ENCODE results near the gene LPP. TPM values are rescaled to one million over a fixed set of nuclear protein-coding genes. Genes with fewer than 3 reads are reported as not detected.

LPP gene
- polyA plus RNA-seq, 3 donors: 14.1 to 23.2 (median 15.3) TPM

DNA sequence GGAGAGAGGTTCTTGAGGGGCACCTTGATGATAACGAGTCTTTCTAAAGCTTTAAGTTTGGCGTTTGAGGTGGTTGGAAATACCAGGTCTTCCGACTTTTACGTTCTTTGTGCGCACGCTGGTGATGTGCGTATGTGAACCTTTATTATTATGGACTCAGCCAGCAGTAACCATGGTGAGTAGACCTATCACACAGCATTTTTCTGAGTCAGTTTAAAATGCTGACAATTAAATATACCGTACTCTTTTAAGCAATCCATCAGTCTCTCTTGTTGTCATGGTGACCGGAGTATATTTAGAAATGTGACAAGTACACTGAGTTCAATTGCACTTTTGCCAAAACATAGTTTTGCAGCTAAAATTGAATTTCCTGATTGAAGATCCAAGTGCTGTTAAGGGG is 172.2 kb downstream of the LPP start:
- H4K20me1 ChIP-seq (ENCODE audit: insufficient read depth, low read length): no peaks in the 10 kb centered on the region
- no peak overlapping the region for H3K27ac Mint-ChIP-seq
- no peaks in the 10 kb centered on the region for H3K9me3 Mint-ChIP-seq
- H3K4me1 Mint-ChIP-seq: peaks cover 7% of the 10 kb centered on the region
- no peak overlapping the region for H2AFZ ChIP-seq (ENCODE audit: insufficient read depth, low read depth, low read length, poor library complexity, severe bottlenecking)
- H3K36me3 ChIP-seq (replicated peaks in 1 of 2; ENCODE audit: control insufficient read depth in 1 of 2, insufficient read depth in 2 of 2, low read length in 2 of 2): peaks cover 0 to 6% of the 10 kb centered on the region in 2 donors
- H3K4me3 Mint-ChIP-seq: no peak overlapping the region
- H3K9me3 ChIP-seq (replicated peaks in 1 of 2; ENCODE audit: control insufficient read depth in 1 of 2, insufficient read depth in 1 of 2, low read length in 2 of 2): no peaks in the 10 kb centered on the region
- no peak overlapping the region for H3K4me2 ChIP-seq (replicated peaks; ENCODE audit: extremely low read depth, low read length, poor library complexity, severe bottlenecking)
- H3K27me3 Mint-ChIP-seq (ENCODE audit: low read depth in 3 of 3): no peaks in the 10 kb centered on the region
- peaks cover 9 to 12% of the 10 kb centered on the region in 2 donors for H3K36me3 Mint-ChIP-seq
- TF ChIP-seq, protein P1, sequence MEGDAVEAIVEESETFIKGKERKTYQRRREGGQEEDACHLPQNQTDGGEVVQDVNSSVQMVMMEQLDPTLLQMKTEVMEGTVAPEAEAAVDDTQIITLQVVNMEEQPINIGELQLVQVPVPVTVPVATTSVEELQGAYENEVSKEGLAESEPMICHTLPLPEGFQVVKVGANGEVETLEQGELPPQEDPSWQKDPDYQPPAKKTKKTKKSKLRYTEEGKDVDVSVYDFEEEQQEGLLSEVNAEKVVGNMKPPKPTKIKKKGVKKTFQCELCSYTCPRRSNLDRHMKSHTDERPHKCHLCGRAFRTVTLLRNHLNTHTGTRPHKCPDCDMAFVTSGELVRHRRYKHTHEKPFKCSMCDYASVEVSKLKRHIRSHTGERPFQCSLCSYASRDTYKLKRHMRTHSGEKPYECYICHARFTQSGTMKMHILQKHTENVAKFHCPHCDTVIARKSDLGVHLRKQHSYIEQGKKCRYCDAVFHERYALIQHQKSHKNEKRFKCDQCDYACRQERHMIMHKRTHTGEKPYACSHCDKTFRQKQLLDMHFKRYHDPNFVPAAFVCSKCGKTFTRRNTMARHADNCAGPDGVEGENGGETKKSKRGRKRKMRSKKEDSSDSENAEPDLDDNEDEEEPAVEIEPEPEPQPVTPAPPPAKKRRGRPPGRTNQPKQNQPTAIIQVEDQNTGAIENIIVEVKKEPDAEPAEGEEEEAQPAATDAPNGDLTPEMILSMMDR (IDR thresholded peaks at IDR 0.05): no peak
- intact Hi-C loops (cut with micrococcal nuclease): no loop called here
- 98% methylated on average over 6 of the region's 9 CpGs for WGBS (ENCODE audit: insufficient coverage)
- no peak overlapping the region for H3K4me3 ChIP-seq (replicated peaks in 1 of 3; ENCODE audit: low read depth in 2 of 3, low read length in 3 of 3)
- no peak overlapping the region for H3K27ac ChIP-seq (ENCODE audit: low read depth in 1 of 2, low read length in 2 of 2)
- no peaks in the 10 kb centered on the region for H3K27me3 ChIP-seq (ENCODE audit: control insufficient read depth in 2 of 2, insufficient read depth in 2 of 2, low read length in 2 of 2)
- DNase-seq: no peak
- no peak overlapping the region for H3K9ac ChIP-seq (ENCODE audit: insufficient read depth, low read length, poor library complexity, severe bottlenecking)
- H3K79me2 ChIP-seq (ENCODE audit: insufficient read depth, low read length): no peaks in the 10 kb centered on the region
- no peaks in the 10 kb centered on the region for H3K4me1 ChIP-seq (ENCODE audit: control insufficient read depth in 1 of 2, insufficient read depth in 2 of 2, low read length in 2 of 2)

DNA sequence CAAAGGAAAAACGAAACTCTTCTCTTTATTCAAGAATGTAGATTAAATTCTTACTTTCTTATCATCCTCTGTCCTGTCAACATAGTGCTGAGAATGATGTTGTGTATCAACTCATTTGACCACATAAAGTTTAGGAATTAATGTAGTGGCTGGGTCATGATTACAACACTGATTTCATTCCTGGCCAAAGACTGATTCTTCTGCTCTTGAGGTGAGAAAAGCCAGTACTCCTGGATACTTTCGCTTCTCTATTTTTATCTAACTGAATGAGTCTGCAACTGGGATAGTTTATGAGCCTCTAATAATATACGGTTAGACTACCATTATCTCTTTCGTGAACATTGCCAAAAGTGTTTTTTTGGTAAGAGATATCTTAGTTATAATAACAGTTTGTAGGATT is 173.0 kb downstream of the LPP start:
- Histone ChIP-seq H3K9ac (ENCODE audit: insufficient read depth, low read length, poor library complexity, severe bottlenecking) (no peak overlapping the region), H3K4me3 (replicated peaks in 1 of 3; ENCODE audit: low read depth in 2 of 3, low read length in 3 of 3) (no peak overlapping the region), H3K4me2 (replicated peaks; ENCODE audit: extremely low read depth, low read length, poor library complexity, severe bottlenecking) (no peak overlapping the region), H4K20me1 (ENCODE audit: insufficient read depth, low read length) (no peaks in the 10 kb centered on the region), H3K79me2 (ENCODE audit: insufficient read depth, low read length) (no peaks in the 10 kb centered on the region), H3K36me3 (replicated peaks in 1 of 2; ENCODE audit: control insufficient read depth in 1 of 2, insufficient read depth in 2 of 2, low read length in 2 of 2) (peaks cover 0 to 6% of the 10 kb centered on the region in 2 donors), H3K9me3 (replicated peaks in 1 of 2; ENCODE audit: control insufficient read depth in 1 of 2, insufficient read depth in 1 of 2, low read length in 2 of 2) (no peaks in the 10 kb centered on the region), H2AFZ (ENCODE audit: insufficient read depth, low read depth, low read length, poor library complexity, severe bottlenecking) (no peak overlapping the region), H3K27me3 (ENCODE audit: control insufficient read depth in 2 of 2, insufficient read depth in 2 of 2, low read length in 2 of 2) (no peaks in the 10 kb centered on the region), H3K4me1 (ENCODE audit: control insufficient read depth in 1 of 2, insufficient read depth in 2 of 2, low read length in 2 of 2) (no peaks in the 10 kb centered on the region), H3K27ac (ENCODE audit: low read depth in 1 of 2, low read length in 2 of 2) (no peak overlapping the region)
- peaks cover 7% of the 10 kb centered on the region for H3K4me1 Mint-ChIP-seq
- TF ChIP-seq, protein P1 (IDR thresholded peaks at IDR 0.05): no peak
- H3K36me3 Mint-ChIP-seq: peaks cover 14 to 16% of the 10 kb centered on the region in 2 donors
- H3K9me3 Mint-ChIP-seq: no peaks in the 10 kb centered on the region
- no CpG with 5 or more reads among the region's 4 CpGs for WGBS (ENCODE audit: insufficient coverage)
- DNase-seq: no peak
- H3K27ac Mint-ChIP-seq: no peak overlapping the region
- no peak overlapping the region for H3K4me3 Mint-ChIP-seq
- intact Hi-C loops (cut with micrococcal nuclease): no loop called here
- H3K27me3 Mint-ChIP-seq (ENCODE audit: low read depth in 3 of 3): no peaks in the 10 kb centered on the region

Data from CD14-positive monocyte (primary cell).